ENCODE measurements around the gene ARNT2. TPM values are rescaled to one million over a fixed set of nuclear protein-coding genes. Genes with fewer than 3 reads are reported as not detected.
A peak's percentile ranks its signal among the peaks of the same experiment; 100 is the strongest.

Gene ARNT2
- total and polyA plus RNA-seq, 5 donors, result 3.6 to 15.9 (median 7.2) TPM

DNA sequence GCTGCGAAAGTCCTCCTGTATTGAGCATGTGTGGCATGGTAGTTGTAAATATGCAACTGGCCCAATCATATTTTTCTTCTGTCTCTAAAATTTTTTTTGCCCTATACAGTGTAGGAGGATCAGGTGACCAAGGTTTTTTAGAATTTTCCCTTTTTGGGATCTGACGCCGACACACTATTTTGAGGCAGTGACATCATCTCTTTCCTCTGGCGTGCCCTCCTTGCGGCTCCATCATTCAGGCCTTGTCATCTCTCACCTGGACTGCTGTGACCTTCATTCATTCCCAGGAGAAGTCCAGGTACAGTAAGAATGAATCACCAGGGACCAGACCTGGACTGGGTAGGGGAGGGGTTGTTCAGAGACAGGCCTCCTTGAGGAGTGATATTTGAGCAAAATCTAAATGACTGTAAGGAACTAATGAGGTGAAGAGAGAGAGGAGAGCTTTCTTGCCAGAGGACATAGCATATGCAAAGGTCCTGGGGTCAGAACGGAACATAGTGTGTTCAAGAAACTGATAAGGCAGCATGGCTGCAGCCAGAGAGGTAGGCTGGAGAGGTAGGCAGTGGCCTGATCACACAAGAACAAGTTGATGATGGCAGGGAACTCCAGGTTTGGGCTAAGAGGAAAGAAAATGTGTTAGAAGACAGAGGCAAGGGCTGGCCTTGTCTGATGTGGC lies 38.7 kb downstream of the ARNT2 start:
- no peak overlapping the region for H3K4me3 ChIP-seq (ENCODE audit: low read length)
- intact Hi-C loops (cut with DNase I), result no loop called here
- H3K27ac ChIP-seq (ENCODE audit: low read length), result no peak overlapping the region
- DNase-seq, result no peak
- no peak for ATAC-seq
- no peaks in the 10 kb centered on the region for H3K27me3 ChIP-seq (ENCODE audit: control insufficient read depth, insufficient read depth)
- WGBS, result 90% methylated on average over 6 of the region's 6 CpGs
- no peaks in the 10 kb centered on the region for H3K4me1 ChIP-seq (ENCODE audit: control insufficient read depth, insufficient read depth, low read length)
- no peaks in the 10 kb centered on the region for H3K9me3 ChIP-seq (ENCODE audit: control insufficient read depth, low read length)

DNA sequence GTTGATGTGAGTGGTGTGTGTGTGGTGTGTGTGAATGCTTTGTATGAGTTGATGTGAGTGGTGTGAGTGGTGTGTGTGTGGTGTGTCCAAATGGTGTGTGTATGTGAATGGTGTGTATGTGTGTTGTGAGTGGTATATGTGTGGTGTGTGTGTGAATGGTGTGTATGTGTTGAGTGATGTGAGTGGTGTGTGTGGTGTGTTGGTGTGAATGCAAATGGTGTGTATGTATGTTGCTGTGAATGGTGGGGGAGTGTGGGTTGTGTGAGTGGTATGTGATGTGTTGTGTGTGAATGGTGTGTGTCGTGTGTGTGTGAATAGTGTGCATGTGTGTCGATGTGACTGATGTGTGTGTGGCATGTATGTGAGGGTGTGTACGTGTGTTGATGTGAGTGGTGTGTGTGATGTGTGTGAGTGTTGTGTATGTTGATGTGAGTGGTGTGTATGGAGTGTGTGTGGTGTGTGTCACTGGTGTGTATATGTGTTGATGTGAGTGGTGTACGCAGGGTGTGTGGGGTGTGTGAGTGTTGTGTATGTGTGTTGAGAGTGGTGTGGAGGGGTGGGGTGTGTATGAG lies 40.6 kb downstream of the ARNT2 start:
- intact Hi-C loops (cut with DNase I), result no loop called here
- Histone ChIP-seq H3K27ac (ENCODE audit: low read length) (no peak overlapping the region), H3K4me3 (ENCODE audit: low read length) (no peak overlapping the region), H3K27me3 (ENCODE audit: control insufficient read depth, insufficient read depth) (no peaks in the 10 kb centered on the region), H3K4me1 (ENCODE audit: control insufficient read depth, insufficient read depth, low read length) (no peaks in the 10 kb centered on the region), H3K9me3 (ENCODE audit: control insufficient read depth, low read length) (no peaks in the 10 kb centered on the region)
- 97% methylated on average over 4 of the region's 4 CpGs for WGBS
- peak in 1 of 2 donors; percentile 18 for ATAC-seq
- DNase-seq, result no peak

- Histone ChIP-seq H3K4me1 (ENCODE audit: control insufficient read depth, insufficient read depth, low read length) (no peaks in the 10 kb centered on the region), H3K9me3 (ENCODE audit: control insufficient read depth, low read length) (no peaks in the 10 kb centered on the region), H3K27me3 (ENCODE audit: control insufficient read depth, insufficient read depth) (no peaks in the 10 kb centered on the region), H3K4me3 (ENCODE audit: low read length) (no peak overlapping the region), H3K27ac (ENCODE audit: low read length) (no peak overlapping the region)
- WGBS, result 77% methylated on average over 13 of the region's 13 CpGs
- no peak for DNase-seq
- peak; percentile 23 to 32 for ATAC-seq
- intact Hi-C loops (cut with DNase I), result no loop called here
Measured at GRCh38 chr15:80445300-80446041, 41.3 kb downstream of the ARNT2 start.

- Histone ChIP-seq H3K4me1 (ENCODE audit: control insufficient read depth, insufficient read depth, low read length) (no peaks in the 10 kb centered on the region), H3K27me3 (ENCODE audit: control insufficient read depth, insufficient read depth) (no peaks in the 10 kb centered on the region), H3K27ac (ENCODE audit: low read length) (no peak overlapping the region), H3K9me3 (ENCODE audit: control insufficient read depth, low read length) (no peaks in the 10 kb centered on the region), H3K4me3 (ENCODE audit: low read length) (no peak overlapping the region)
- ATAC-seq, result no peak
- DNase-seq, result no peak
- intact Hi-C loops (cut with DNase I), result no loop called here
Measured at GRCh38 chr15:80447077-80447476, 42.9 kb downstream of the ARNT2 start.

DNA sequence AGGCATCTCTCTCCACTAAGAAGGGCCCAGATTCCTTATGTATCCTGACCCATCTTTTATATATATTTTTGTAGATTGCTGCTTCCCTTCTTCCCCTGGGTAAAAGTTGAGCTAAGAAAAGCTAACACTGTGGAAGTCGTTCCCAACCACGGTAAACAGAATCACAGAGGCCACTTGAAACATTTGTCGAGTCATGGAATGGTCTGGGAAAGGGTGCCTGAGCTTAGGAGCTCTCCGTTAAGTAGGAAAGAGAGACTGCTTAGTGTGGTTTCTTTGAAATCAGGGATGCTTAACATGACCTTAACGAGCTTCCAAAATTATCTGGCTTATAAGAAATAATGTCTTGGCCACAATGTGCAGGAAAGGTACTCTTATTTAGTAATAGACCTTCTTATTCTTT lies 45.6 kb downstream of the ARNT2 start:
- intact Hi-C loops (cut with DNase I), result loop anchor here in 3 of 4 donors (10.0 kb wide), 4 partner anchors 115 to 525 kb away; partner anchors contain the start of gene CEMIP (in 1 of the 3)
- no peak overlapping the region for H3K4me3 ChIP-seq (ENCODE audit: low read length)
- H3K27ac ChIP-seq (ENCODE audit: low read length), result no peak overlapping the region
- no peak for DNase-seq
- WGBS, result 78% methylated on average over 5 of the region's 5 CpGs
- no peak for ATAC-seq
- no peaks in the 10 kb centered on the region for H3K4me1 ChIP-seq (ENCODE audit: control insufficient read depth, insufficient read depth, low read length)
- H3K9me3 ChIP-seq (ENCODE audit: control insufficient read depth, low read length), result no peaks in the 10 kb centered on the region
- no peaks in the 10 kb centered on the region for H3K27me3 ChIP-seq (ENCODE audit: control insufficient read depth, insufficient read depth)

GRCh38 chr15:80450811-80451321 lies 46.7 kb downstream of the ARNT2 start:
- Histone ChIP-seq H3K4me3 (ENCODE audit: low read length) (no peak overlapping the region), H3K9me3 (ENCODE audit: control insufficient read depth, low read length) (no peaks in the 10 kb centered on the region), H3K27ac (ENCODE audit: low read length) (no peak overlapping the region), H3K27me3 (ENCODE audit: control insufficient read depth, insufficient read depth) (no peaks in the 10 kb centered on the region), H3K4me1 (ENCODE audit: control insufficient read depth, insufficient read depth, low read length) (no peaks in the 10 kb centered on the region)
- intact Hi-C loops (cut with DNase I), result loop anchor here in 3 of 4 donors (10.0 kb wide), 4 partner anchors 114 to 524 kb away; partner anchors contain the start of gene CEMIP (in 1 of the 3)
- WGBS, result 72% methylated on average over 14 of the region's 14 CpGs
- ATAC-seq (no peak), DNase-seq (no peak)

DNA sequence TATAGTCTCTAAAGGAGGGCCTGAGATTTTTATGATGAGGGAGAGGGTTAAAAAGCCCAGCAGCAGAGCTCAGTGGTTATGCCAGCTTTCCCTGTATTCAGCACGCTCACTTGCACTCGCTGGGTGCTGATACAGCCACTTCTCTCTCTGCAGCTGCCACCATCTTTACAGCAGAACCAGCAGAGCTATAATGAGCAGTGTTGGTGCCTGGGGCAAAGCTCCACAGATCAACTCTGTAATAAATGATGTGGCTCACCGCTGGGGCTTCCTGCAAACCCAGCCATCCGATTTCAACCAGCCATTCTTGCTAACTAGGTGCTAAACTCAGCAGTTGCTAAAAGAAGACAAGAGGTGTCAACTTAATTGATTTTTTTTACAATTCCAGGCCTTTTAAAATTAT lies 48.0 kb downstream of the ARNT2 start:
- 90% methylated on average over 4 of the region's 4 CpGs for WGBS
- DNase-seq (no peak), ATAC-seq (no peak)
- no peaks in the 10 kb centered on the region for H3K9me3 ChIP-seq (ENCODE audit: control insufficient read depth, low read length)
- H3K27ac ChIP-seq (ENCODE audit: low read length), result no peak overlapping the region
- intact Hi-C loops (cut with DNase I), result loop anchor here in 3 of 4 donors (10.0 kb wide), 4 partner anchors 113 to 523 kb away; partner anchors contain the start of gene CEMIP (in 1 of the 3)
- no peaks in the 10 kb centered on the region for H3K4me1 ChIP-seq (ENCODE audit: control insufficient read depth, insufficient read depth, low read length)
- no peak overlapping the region for H3K4me3 ChIP-seq (ENCODE audit: low read length)
- H3K27me3 ChIP-seq (ENCODE audit: control insufficient read depth, insufficient read depth), result no peaks in the 10 kb centered on the region

- no peak for ATAC-seq
- DNase-seq, result no peak
- Histone ChIP-seq H3K4me1 (ENCODE audit: control insufficient read depth, insufficient read depth, low read length) (no peaks in the 10 kb centered on the region), H3K27ac (ENCODE audit: low read length) (no peak overlapping the region), H3K9me3 (ENCODE audit: control insufficient read depth, low read length) (no peaks in the 10 kb centered on the region), H3K27me3 (ENCODE audit: control insufficient read depth, insufficient read depth) (no peaks in the 10 kb centered on the region), H3K4me3 (ENCODE audit: low read length) (no peak overlapping the region)
- 59% methylated on average over 6 of the region's 6 CpGs for WGBS
- intact Hi-C loops (cut with DNase I), result loop anchor here (2.0 to 10.0 kb wide), 9 partner anchors 110 to 520 kb away; partner anchors contain the start of gene CEMIP (in 3 of the 4)
Measured at GRCh38 chr15:80455051-80455648, 51.0 kb downstream of the ARNT2 start.

DNA sequence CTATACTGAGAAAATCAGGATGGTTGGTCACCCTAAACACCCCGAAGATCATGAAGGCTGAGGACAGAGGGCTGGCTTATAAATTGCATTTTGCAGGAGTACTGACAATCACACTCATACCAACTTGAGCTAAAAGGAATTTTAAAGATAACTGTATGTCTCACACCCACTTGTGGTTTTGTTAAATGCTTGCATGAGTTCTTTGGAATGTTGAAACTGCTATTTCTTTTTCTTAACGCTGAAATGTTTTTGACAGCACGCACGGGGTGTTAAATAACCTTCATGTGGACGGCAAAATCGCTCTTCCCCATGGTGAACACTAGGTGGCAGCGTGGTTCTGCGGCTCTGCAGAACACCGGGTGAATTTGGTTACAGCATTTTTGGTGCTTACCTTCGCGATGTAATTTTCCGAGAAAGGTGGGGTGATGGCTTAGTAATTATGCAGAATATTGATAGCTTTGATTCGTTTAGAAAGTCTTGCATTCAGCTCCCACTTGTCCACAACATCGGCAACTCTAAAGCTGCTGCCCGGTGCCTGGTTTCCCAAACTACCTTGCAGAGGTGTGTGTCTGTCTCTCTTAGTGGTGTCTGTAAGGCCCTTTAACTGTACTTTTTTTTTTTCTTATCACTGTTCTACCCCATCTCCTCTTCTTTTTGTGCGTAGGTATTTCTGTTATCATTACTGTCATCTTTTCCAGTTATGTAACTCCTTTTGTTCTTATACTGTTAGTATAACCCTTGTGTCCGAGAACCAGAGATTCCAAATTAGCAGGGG lies 51.7 kb downstream of the ARNT2 start:
- Histone ChIP-seq H3K9me3 (ENCODE audit: control insufficient read depth, low read length) (no peaks in the 10 kb centered on the region), H3K4me3 (ENCODE audit: low read length) (no peak overlapping the region), H3K4me1 (ENCODE audit: control insufficient read depth, insufficient read depth, low read length) (no peaks in the 10 kb centered on the region), H3K27me3 (ENCODE audit: control insufficient read depth, insufficient read depth) (no peaks in the 10 kb centered on the region), H3K27ac (ENCODE audit: low read length) (no peak overlapping the region)
- intact Hi-C loops (cut with DNase I), result loop anchor here (2.0 to 10.0 kb wide), 9 partner anchors 109 to 519 kb away; partner anchors contain the start of gene CEMIP (in 3 of the 4)
- peak; percentile 51 to 70 for ATAC-seq
- DNase-seq, result peak in 2 of 3 donors; percentile 40 to 69
- 20% methylated on average over 17 of the region's 17 CpGs for WGBS

Measured in right cardiac atrium (tissue), 5 donors.